SKM-1 (cell line): Measurements from ENCODE around the gene MSGN1.
A peak's percentile ranks its signal among the peaks of the same experiment; 100 is the strongest.

ENCODE experiments used
- DNase-seq: peaks from one replicate; lab custom pipeline; 2025; ENCODE audit not compliant: unreplicated experiment; lab: John Stamatoyannopoulos, UW

MSGN1 gene

GRCh38 chr2:17846676-17847075, 30.4 kb downstream of the MSGN1 start:
- no peak for DNase-seq

GRCh38 chr2:17847236-17847635, 31.0 kb downstream of the MSGN1 start:
- DNase-seq: no peak

GRCh38 chr2:17849275-17849674, 33.0 kb downstream of the MSGN1 start:
- no peak for DNase-seq

- DNase-seq: no peak
Measured at GRCh38 chr2:17850151-17850550, 33.9 kb downstream of the MSGN1 start.

GRCh38 chr2:17851731-17852585, 35.7 kb downstream of the MSGN1 start:
- DNase-seq: peak; percentile 62

- no peak for DNase-seq
Measured at GRCh38 chr2:17853799-17854198, 37.5 kb downstream of the MSGN1 start.

- DNase-seq: peak; percentile 40
Measured at GRCh38 chr2:17857021-17857420, 40.8 kb downstream of the MSGN1 start.

- DNase-seq: no peak
Measured at GRCh38 chr2:17858064-17858463, 41.8 kb downstream of the MSGN1 start.

- no peak for DNase-seq
Measured at GRCh38 chr2:17863539-17863938, 47.3 kb downstream of the MSGN1 start.

GRCh38 chr2:17864676-17865075, 48.4 kb downstream of the MSGN1 start:
- DNase-seq: no peak

GRCh38 chr2:17867133-17867532, 50.9 kb downstream of the MSGN1 start:
- DNase-seq: no peak
